ENCODE results near the gene EVA1A.

The EVA1A gene

GRCh38 chr2:75589391-75590105, 28.8 kb upstream of the EVA1A start:
- DNase-seq = no peak

- no peak for DNase-seq
Observed at GRCh38 chr2:75587954-75588587, 27.3 kb upstream of the EVA1A start.

- no peak for DNase-seq
Observed at GRCh38 chr2:75586971-75587370, 26.2 kb upstream of the EVA1A start.

- DNase-seq = no peak
Observed at GRCh38 chr2:75582840-75583239, 22.1 kb upstream of the EVA1A start.

GRCh38 chr2:75580606-75581005, 19.9 kb upstream of the EVA1A start:
- no peak for DNase-seq

GRCh38 chr2:75580156-75580555, 19.4 kb upstream of the EVA1A start:
- no peak for DNase-seq

- DNase-seq = no peak
Observed at GRCh38 chr2:75579186-75579585, 18.4 kb upstream of the EVA1A start.

- DNase-seq = no peak
Observed at GRCh38 chr2:75577280-75577679, 16.5 kb upstream of the EVA1A start.

GRCh38 chr2:75574106-75574505, 13.4 kb upstream of the EVA1A start:
- no peak for DNase-seq

GRCh38 chr2:75573145-75573878, 12.6 kb upstream of the EVA1A start:
- DNase-seq = no peak

GRCh38 chr2:75571730-75572430, 11.1 kb upstream of the EVA1A start:
- DNase-seq = no peak

GRCh38 chr2:75570948-75571729, 10.4 kb upstream of the EVA1A start:
- DNase-seq = no peak

- DNase-seq = no peak
Observed at GRCh38 chr2:75570024-75570947, 9.5 kb upstream of the EVA1A start.

- DNase-seq = no peak
Observed at GRCh38 chr2:75569546-75569945, 8.8 kb upstream of the EVA1A start.

GRCh38 chr2:75568174-75568573, 7.4 kb upstream of the EVA1A start:
- DNase-seq = no peak

- no peak for DNase-seq
Observed at GRCh38 chr2:75565472-75566462, 5.0 kb upstream of the EVA1A start.

GRCh38 chr2:75564713-75565359, 4.1 kb upstream of the EVA1A start:
- no peak for DNase-seq

- no peak for DNase-seq
Observed at GRCh38 chr2:75564026-75564688, 3.4 kb upstream of the EVA1A start.

GRCh38 chr2:75563591-75563990, 2.9 kb upstream of the EVA1A start:
- no peak for DNase-seq

Data from activated CD8-positive, alpha-beta memory T cell treated with anti-CD3 and anti-CD28 coated beads, Interleukin-2, amount 50 U/mL, for 48 hours (primary cell).